Measurements from ENCODE around the gene CUX1. TPM values are rescaled to one million over a fixed set of nuclear protein-coding genes. Genes with fewer than 3 reads are reported as not detected.
"Not testable (repeated sequence)": the region's sequence is repeated elsewhere in the genome, so short reads cannot be mapped to it uniquely, and the experiment has no call there.

CUX1 gene
- total RNA-seq, 1 donor from 2014 or later: 53.3 TPM

- ATAC-seq: no peak
Measured at GRCh38 chr7:101918426-101918825, 101.0 kb downstream of the CUX1 start.

- no peak for ATAC-seq
Measured at GRCh38 chr7:101919363-101920115, 102.1 kb downstream of the CUX1 start.

GRCh38 chr7:101921061-101921460 is 103.6 kb downstream of the CUX1 start:
- ATAC-seq: no peak

- ATAC-seq: not testable (repeated sequence)
Measured at GRCh38 chr7:101921546-101922489, 104.4 kb downstream of the CUX1 start.

- peak; percentile 22 for ATAC-seq
Measured at GRCh38 chr7:101922631-101923601, 105.5 kb downstream of the CUX1 start.

GRCh38 chr7:101923602-101923985 is 106.2 kb downstream of the CUX1 start:
- no peak for ATAC-seq

GRCh38 chr7:101924171-101924570 is 106.7 kb downstream of the CUX1 start:
- no peak for ATAC-seq

GRCh38 chr7:101926265-101926664 is 108.8 kb downstream of the CUX1 start:
- ATAC-seq: no peak

GRCh38 chr7:101927389-101927788 is 110.0 kb downstream of the CUX1 start:
- no peak for ATAC-seq

GRCh38 chr7:101927802-101928201 is 110.4 kb downstream of the CUX1 start:
- no peak for ATAC-seq

- ATAC-seq: no peak
Measured at GRCh38 chr7:101929256-101929655, 111.8 kb downstream of the CUX1 start.

GRCh38 chr7:101929911-101930310 is 112.5 kb downstream of the CUX1 start:
- ATAC-seq: not testable (repeated sequence)

- ATAC-seq: no peak
Measured at GRCh38 chr7:101932083-101932482, 114.7 kb downstream of the CUX1 start.

- ATAC-seq: no peak
Measured at GRCh38 chr7:101933028-101933427, 115.6 kb downstream of the CUX1 start.

- ATAC-seq: no peak
Measured at GRCh38 chr7:101933688-101934121, 116.3 kb downstream of the CUX1 start.

- ATAC-seq: no peak
Measured at GRCh38 chr7:101934618-101935017, 117.2 kb downstream of the CUX1 start.

- no peak for ATAC-seq
Measured at GRCh38 chr7:101935521-101936141, 118.2 kb downstream of the CUX1 start.

- no peak for ATAC-seq
Measured at GRCh38 chr7:101936223-101936610, 118.8 kb downstream of the CUX1 start.

GRCh38 chr7:101936611-101937231 is 119.3 kb downstream of the CUX1 start:
- ATAC-seq: peak; percentile 83

GRCh38 chr7:101937717-101938514 is 120.5 kb downstream of the CUX1 start:
- ATAC-seq: no peak
